ENCODE results near the gene MIER2.
A peak's percentile ranks its signal among the peaks of the same experiment; 100 is the strongest.

MIER2 gene

GRCh38 chr19:306151-306900 is 38.3 kb downstream of the MIER2 start:
- no peak for DNase-seq

- DNase-seq, result no peak
Measured at GRCh38 chr19:305240-306150, 39.1 kb downstream of the MIER2 start.

GRCh38 chr19:296476-297225 is 47.9 kb downstream of the MIER2 start:
- DNase-seq, result no peak

- no peak for DNase-seq
Measured at GRCh38 chr19:295687-296370, 48.8 kb downstream of the MIER2 start.

- DNase-seq, result peak; percentile 49
Measured at GRCh38 chr19:294946-295686, 49.5 kb downstream of the MIER2 start.

- no peak for DNase-seq
Measured at GRCh38 chr19:294341-294945, 50.2 kb downstream of the MIER2 start.

- DNase-seq, result no peak
Measured at GRCh38 chr19:293436-294110, 51.0 kb downstream of the MIER2 start.

GRCh38 chr19:292951-293350 is 51.6 kb downstream of the MIER2 start:
- no peak for DNase-seq

- DNase-seq, result no peak
Measured at GRCh38 chr19:292281-292884, 52.2 kb downstream of the MIER2 start.

- no peak for DNase-seq
Measured at GRCh38 chr19:291561-292280, 52.9 kb downstream of the MIER2 start.

GRCh38 chr19:291006-291521 is 53.5 kb downstream of the MIER2 start, which contains the start of gene PLPP2:
Gene PLPP2, minus strand, starts transcription at chr19:291403. Its CDS starts 67 bp downstream, at chr19:291336.
- DNase-seq, result no peak

GRCh38 chr19:290372-291005 is 54.1 kb downstream of the MIER2 start:
- no peak for DNase-seq

- no peak for DNase-seq
Measured at GRCh38 chr19:289651-290371, 54.8 kb downstream of the MIER2 start.

GRCh38 chr19:288911-289310 is 55.7 kb downstream of the MIER2 start:
- DNase-seq, result no peak

GRCh38 chr19:287381-287871 is 57.2 kb downstream of the MIER2 start:
- DNase-seq, result no peak

GRCh38 chr19:283395-283794 is 61.2 kb downstream of the MIER2 start:
- no peak for DNase-seq

- no peak for DNase-seq
Measured at GRCh38 chr19:282501-282900, 62.1 kb downstream of the MIER2 start.

GRCh38 chr19:281992-282391 is 62.6 kb downstream of the MIER2 start:
- DNase-seq, result no peak
